K562 (cell line): ENCODE data around the gene KRR1. TPM values are rescaled to one million over a fixed set of nuclear protein-coding genes. Genes with fewer than 3 reads are reported as not detected.

Source experiments
- ATAC-seq: fragments of 200-7000 bp; cut with Tn5 transposase; 3 replicates; pipeline ENCODE4 v1.9.1; 2020; ENCODE audit warnings: moderate library complexity
- BruUV-seq: library from RNA; stranded (reverse); fragments of 400-500 nt; replicated peaks from 2 replicates; lab custom pipeline; 2021; lab: Mats Ljungman, UMichigan
- CTCF ChIA-PET: fragments of 300-600 bp; formaldehyde crosslinking; extraction: SDS; loops from one replicate; lab custom pipeline; 2021; ENCODE audit warnings: low intra/inter-chr PET ratio; lab: Yijun Ruan, JAX
- POLR2A ChIA-PET: fragments of 300-600, 350-650 bp; sonication (Branson Sonifier 250); formaldehyde crosslinking; extraction: SDS; loops from one replicate; lab custom pipeline; 2021; ENCODE audit warnings: antibody characterized with exemption, inconsistent platforms; lab: Yijun Ruan, JAX
- DNase-seq, 4 experiments: peaks; one replicate each; pipeline versions ENCODE4 v3.0.0 to v3.0.0-alpha.2; 2011 to 2018; ENCODE audit warnings: low spot score in 3 of 4, mixed read lengths in 3 of 4; ENCODE audit errors: extremely low read depth in 1 of 4
- FAIRE-seq: peaks from 2 replicates; lab custom pipeline; 2011; peaks lifted over from hg19 to GRCh38; lab: Jason Lieb, UNC
- H2AFZ ChIP-seq: 2 replicates; pipeline ENCODE4 v1.6.0; 2011; ENCODE audit warnings: low read depth, low read length, control low read depth, inconsistent platforms
- H3K27ac ChIP-seq: fragments of 200-600 bp; 3 replicates; pipeline ENCODE4 v1.8.0; 2011; ENCODE audit warnings: low read depth, mild to moderate bottlenecking, control low read depth, inconsistent platforms, low read length, moderate library complexity, mixed read lengths; ENCODE audit errors: extremely low read depth
- H3K27me3 ChIP-seq, 2 experiments: fragments of 300-600 bp in 1 of 2; 2 replicates in 1 of 2; 3 replicates in 1 of 2; pipeline versions ENCODE4 v1.6.0 to v1.8.0; 2011; ENCODE audit warnings: inconsistent platforms in 2 of 2, low read length in 2 of 2, mild to moderate bottlenecking in 1 of 2, mixed read lengths in 1 of 2, moderate library complexity in 1 of 2; ENCODE audit not compliant: control insufficient read depth in 2 of 2, insufficient read depth in 2 of 2
- H3K36me3 ChIP-seq: fragments of 300-600 bp; 3 replicates; pipeline ENCODE4 v1.8.0; 2011; ENCODE audit warnings: mild to moderate bottlenecking, low read length, inconsistent platforms; ENCODE audit not compliant: control insufficient read depth, insufficient read depth
- H3K4me1 ChIP-seq, 2 experiments: fragments of 200-600 bp in 1 of 2; replicated peaks in 1 of 2; 2 replicates in 1 of 2; 3 replicates in 1 of 2; pipeline versions ENCODE4 v1.5.1 to v1.8.0; 2011; ENCODE audit warnings: inconsistent platforms in 2 of 2, low read length in 2 of 2, mild to moderate bottlenecking in 1 of 2, mixed read lengths in 1 of 2, moderate library complexity in 1 of 2; ENCODE audit not compliant: control insufficient read depth in 2 of 2, insufficient read depth in 2 of 2
- H3K4me2 ChIP-seq: 2 replicates; pipeline ENCODE4 v1.6.1; 2011; ENCODE audit warnings: low read length, control low read depth, inconsistent platforms, mixed read lengths; ENCODE audit not compliant: insufficient read depth
- H3K4me3 ChIP-seq: fragments of 200-600 bp; sonication (generic), shearing (Covaris generic); 2 replicates; pipeline ENCODE4 v1.5.1; 2016; ENCODE audit warnings: control low read depth, inconsistent platforms
- H3K79me2 ChIP-seq: fragments of 200-600 bp; 3 replicates; pipeline ENCODE4 v1.8.0; 2011; ENCODE audit warnings: low read length, inconsistent platforms; ENCODE audit not compliant: control insufficient read depth, insufficient read depth
- H3K9ac ChIP-seq, 2 experiments: 2 replicates each; pipeline versions ENCODE4 v1.6.0 to v1.6.1; 2011; ENCODE audit warnings: low read depth in 2 of 2, low read length in 2 of 2, control low read depth in 1 of 2, inconsistent platforms in 1 of 2, mild to moderate bottlenecking in 1 of 2, mixed read lengths in 1 of 2; ENCODE audit not compliant: insufficient read depth in 1 of 2
- H3K9me1 ChIP-seq: one replicate; pipeline ENCODE4 v1.6.0; 2011; ENCODE audit warnings: inconsistent platforms, mild to moderate bottlenecking, low read length, moderate library complexity; ENCODE audit not compliant: control insufficient read depth, insufficient read depth
- H3K9me3 ChIP-seq: replicated peaks from 2 replicates; pipeline ENCODE4 v1.5.1; 2011; ENCODE audit warnings: low read depth, low read length, inconsistent platforms; ENCODE audit not compliant: control insufficient read depth, insufficient read depth
- H4K20me1 ChIP-seq: replicated peaks from 2 replicates; pipeline ENCODE4 v1.6.1; 2011; ENCODE audit warnings: low read length, inconsistent platforms, mixed read lengths; ENCODE audit not compliant: control insufficient read depth, insufficient read depth
- CCNT2 ChIP-seq: IDR thresholded peaks from 2 replicates; pipeline ENCODE4 v1.6.1; 2011; ENCODE audit warnings: borderline replicate concordance, low read depth, mild to moderate bottlenecking, moderate library complexity, mixed read lengths, low read length; ENCODE audit not compliant: insufficient read length; ENCODE audit errors: extremely low read depth
- FOSL1 ChIP-seq: fragments of 200-800 bp; sonication (Bioruptor generic); conservative IDR thresholded peaks from 2 replicates; pipeline ENCODE4 v1.6.1; 2016; ENCODE audit warnings: missing genetic modification characterization, missing compliant biosample characterization
- MAFK ChIP-seq: IDR thresholded peaks from 2 replicates; pipeline ENCODE4 v1.6.1; 2011; ENCODE audit warnings: low read length, improper control_type of control experiment
- MED1 ChIP-seq: sonication (generic); formaldehyde crosslinking; IDR thresholded peaks from 2 replicates; pipeline ENCODE4 v1.8.1; 2023; ENCODE audit warnings: missing genetic modification reagents, borderline replicate concordance
- NR2C2 ChIP-seq, 2 experiments: fragments of 200-800 bp in 1 of 2; sonication (Bioruptor generic) in 1 of 2; sonication (generic) in 1 of 2; formaldehyde crosslinking in 1 of 2; IDR thresholded peaks; 2 replicates each; pipeline versions ENCODE4 v1.6.1 to v1.8.0; 2016 to 2022; ENCODE audit warnings: mild to moderate bottlenecking in 1 of 2, missing compliant biosample characterization in 1 of 2, missing genetic modification characterization in 1 of 2, missing genetic modification reagents in 1 of 2
- WGBS: fragments of 100-300 bp; shearing (Covaris generic); methylation state at CpG from one replicate; pipeline ENCODE4 v1.1.6; 2016; ENCODE audit warnings: low coverage, mixed read lengths; ENCODE audit not compliant: insufficient coverage; ENCODE audit errors: missing lambda C conversion rate; 5-methylcytosine and 5-hydroxymethylcytosine counted together
- in situ Hi-C: fragments of 300-500 bp; cut with MboI; formaldehyde crosslinking; loops from 4 replicates; pipeline ENCODE4 v1.15.0; 2018; ENCODE audit warnings: inconsistent platforms, mixed read lengths
- intact Hi-C: fragments of 100-400 bp; cut with micrococcal nuclease; formaldehyde crosslinking; loops from 2 replicates; pipeline ENCODE4 v1.14.2; 2022
- polyA plus RNA-seq, 8 experiments: library from polyadenylated mRNA; depleted of rRNA in 4 of 8; stranded (reverse) in 5 of 8; unstranded in 3 of 8; fragments of >200 nt; fragmentation: Nextera tagmentation in 2 of 8; fragmentation: Illumina TruSeq in 1 of 8; extraction: Ambion mirVana in 2 of 8; extraction: Trizol in 1 of 8; gene quantifications; 2 replicates each; pipeline versions ENCODE4 v1.2.1 to v1.2.3, GENCODE V29; 2011 to 2014; ENCODE audit warnings: inconsistent platforms in 1 of 8, missing spikeins in 1 of 8
- total RNA-seq, 7 experiments: library from RNA; depleted of rRNA in 6 of 7; stranded (reverse); fragments of >200 nt in 6 of 7; fragmentation: Illumina TruSeq in 2 of 7; extraction: Trizol in 2 of 7; gene quantifications; 2 replicates each; pipeline versions ENCODE4 v1.2.1 to v1.2.3, GENCODE V29; 2011 to 2021; ENCODE audit warnings: low replicate concordance in 1 of 7

The KRR1 gene
- total and polyA plus RNA-seq, 9 of the 15 experiments (the other 6 are each of a cell fraction or from before 2014, with no cell fraction given): 42.6 to 102 (median 61.0) TPM

DNA sequence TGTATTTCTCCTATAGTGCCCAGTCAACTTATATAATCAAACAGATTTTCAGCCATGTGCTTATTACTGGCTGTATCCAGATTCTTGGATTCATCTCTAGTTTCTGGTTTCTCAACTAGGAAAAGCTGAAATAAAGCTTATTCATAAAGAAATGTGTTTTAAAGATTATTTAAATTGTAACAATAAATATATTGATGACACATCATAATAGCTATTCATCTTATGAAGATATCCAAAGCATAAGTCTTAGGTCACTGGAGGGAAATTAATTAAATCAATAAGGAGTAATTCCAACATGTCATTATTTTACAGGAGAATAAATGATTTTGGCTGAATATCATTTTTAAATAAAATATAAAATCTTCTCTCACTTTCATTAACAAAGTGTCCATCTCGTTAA, 32.1 kb upstream of the KRR1 start (continued):
- TF ChIP-seq CCNT2 (no peak), MED1 (CRISPR knock-in tag) (no peak), MAFK (peak; percentile 33; the same call in 1 of the 2 replicates)

DNA sequence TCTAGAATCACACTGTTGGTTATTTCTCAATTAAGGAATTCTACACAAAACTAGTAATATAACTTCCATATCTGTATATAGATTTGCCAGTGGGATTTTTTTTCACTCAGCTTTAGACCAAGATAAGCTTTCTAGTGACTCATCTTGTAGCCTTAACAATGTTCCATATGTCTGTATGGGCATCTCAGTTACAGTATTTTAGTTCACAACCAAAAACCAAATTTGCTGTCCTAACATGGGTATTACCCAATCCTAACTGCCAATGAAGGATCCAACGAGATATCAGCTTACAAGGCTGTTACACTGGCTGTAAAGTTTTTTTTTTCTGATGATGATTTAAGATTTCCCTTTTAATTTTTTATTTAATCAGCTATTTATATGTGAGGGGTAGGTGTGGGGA, 31.5 kb upstream of the KRR1 start:
- ATAC-seq (no peak), FAIRE-seq (no peak), DNase-seq (no peak)
- TF ChIP-seq NR2C2 (CRISPR knock-in tag; IDR thresholded peaks at IDR 0.05) (no peak), NR2C2 (tag; IDR thresholded peaks at IDR 0.05) (no peak), FOSL1 (tag) (peak; percentile 79)
- Histone ChIP-seq H4K20me1 (no peaks in the 10 kb centered on the region), H3K9me1 (no peaks in the 10 kb centered on the region), H3K4me2 (no peak overlapping the region), H3K27ac (no peak overlapping the region), H3K27me3 (no peaks in the 10 kb centered on the region), H3K9me3 (no peaks in the 10 kb centered on the region), H3K4me1 (no peaks in the 10 kb centered on the region), H3K9ac (no peak overlapping the region), H3K79me2 (no peaks in the 10 kb centered on the region), H3K36me3 (no peaks in the 10 kb centered on the region), H3K4me3 (no peak overlapping the region), H2AFZ (no peak overlapping the region)
- no TSS peak for BruUV-seq
- 0% methylated on average over 1 of the region's 1 CpG for WGBS
- CTCF ChIA-PET: no interaction called here
- POLR2A ChIA-PET: interaction anchor here (2.1 kb wide), 1 partner anchor 11 kb away, joined by 5 read pairs; no protein-coding TSS in a partner anchor
- intact Hi-C loops: no loop called here
- in situ Hi-C loops: no loop called here
